Neural cell (in vitro differentiated cells): ENCODE results near the gene IGSF5. TPM values are rescaled to one million over a fixed set of nuclear protein-coding genes. Genes with fewer than 3 reads are reported as not detected.
"Not testable (repeated sequence)": the region's sequence is repeated elsewhere in the genome, so short reads cannot be mapped to it uniquely, and the experiment has no call there.

ENCODE experiments used
- H2AFZ ChIP-seq: fragments of 200-600, 300-800 bp; sonication (generic), shearing (Covaris generic); 2 replicates; pipeline ENCODE4 v1.6.0; 2014; ENCODE audit warnings: low read depth, mild to moderate bottlenecking, antibody characterized with exemption, low read length, moderate library complexity
- H3F3A ChIP-seq: fragments of 200-600 bp; shearing (Covaris generic); 2 replicates; pipeline ENCODE4 v1.6.1; 2016; ENCODE audit warnings: mild to moderate bottlenecking, moderate library complexity, mixed read lengths, antibody characterized with exemption, low read length; ENCODE audit not compliant: insufficient read depth, poor library complexity, severe bottlenecking
- H3K27ac ChIP-seq: fragments of 200-600, 300-800 bp; sonication (generic), shearing (Covaris generic); 2 replicates; pipeline ENCODE4 v1.5.1; 2014; ENCODE audit warnings: mild to moderate bottlenecking, low read length, moderate library complexity
- H3K27me3 ChIP-seq: fragments of 300-800, 200-600 bp; sonication (generic), shearing (Covaris generic); 2 replicates; pipeline ENCODE4 v1.6.0; 2014; ENCODE audit warnings: mild to moderate bottlenecking, low read depth, low read length, moderate library complexity; ENCODE audit not compliant: insufficient read depth
- H3K36me3 ChIP-seq: fragments of 300-800, 200-600 bp; sonication (generic), shearing (Covaris generic); 2 replicates; pipeline ENCODE4 v1.5.1; 2014; ENCODE audit warnings: mild to moderate bottlenecking, antibody characterized with exemption, low read length, moderate library complexity; ENCODE audit not compliant: insufficient read depth
- H3K4me2 ChIP-seq: fragments of 300-800, 200-600 bp; sonication (generic), shearing (Covaris generic); 2 replicates; pipeline ENCODE4 v1.6.0; 2014; ENCODE audit warnings: mild to moderate bottlenecking, low read length
- H3K4me3 ChIP-seq: fragments of 300-800, 200-600 bp; sonication (generic), shearing (Covaris generic); 2 replicates; pipeline ENCODE4 v1.5.1; 2014; ENCODE audit warnings: mild to moderate bottlenecking, low read length, moderate library complexity
- H3K79me2 ChIP-seq: fragments of 200-600 bp; shearing (Covaris generic); replicated peaks from 2 replicates; pipeline ENCODE4 v1.6.0; 2014; ENCODE audit warnings: mild to moderate bottlenecking, low read length, moderate library complexity; ENCODE audit not compliant: insufficient read depth
- H3K9ac ChIP-seq: fragments of 300-800, 200-600 bp; sonication (generic), shearing (Covaris generic); 2 replicates; pipeline ENCODE4 v1.6.1; 2016; ENCODE audit warnings: mild to moderate bottlenecking, low read length, mixed read lengths
- H3K9me2 ChIP-seq: fragments of 200-600 bp; shearing (Covaris generic); 2 replicates; pipeline ENCODE4 v1.6.1; 2016; ENCODE audit warnings: mild to moderate bottlenecking, low read length, mixed read lengths; ENCODE audit not compliant: insufficient read depth
- H3K9me3 ChIP-seq: fragments of 200-600, 300-800 bp; sonication (generic), shearing (Covaris generic); 2 replicates; pipeline ENCODE4 v1.6.1; 2016; ENCODE audit warnings: mild to moderate bottlenecking, mixed run types, low read length, moderate library complexity, mixed read lengths
- H4K20me1 ChIP-seq: fragments of 200-600 bp; shearing (Covaris generic); 2 replicates; pipeline ENCODE4 v1.6.1; 2016; ENCODE audit warnings: mild to moderate bottlenecking, mixed run types; ENCODE audit not compliant: insufficient read depth
- EP300 ChIP-seq: fragments of 450-650 bp; conservative IDR thresholded peaks from 2 replicates; pipeline ENCODE4 v1.6.1; 2014; ENCODE audit warnings: antibody characterized with exemption, mild to moderate bottlenecking, moderate library complexity; ENCODE audit not compliant: poor library complexity, severe bottlenecking
- EZH2 ChIP-seq: fragments of 200-600, 300-800 bp; shearing (Covaris generic), sonication (generic); IDR thresholded peaks from 2 replicates; pipeline ENCODE4 v1.6.1; 2014; ENCODE audit warnings: antibody characterized with exemption, low read length, borderline replicate concordance, mild to moderate bottlenecking; ENCODE audit not compliant: insufficient read depth, poor library complexity, severe bottlenecking
- POLR2AphosphoS5 ChIP-seq: IDR thresholded peaks from 2 replicates; pipeline ENCODE4 v1.6.1; 2012
- RAD21 ChIP-seq: fragments of 450-650 bp; conservative IDR thresholded peaks from 2 replicates; pipeline ENCODE4 v1.6.1; 2014; ENCODE audit warnings: antibody characterized with exemption, mild to moderate bottlenecking, moderate library complexity
- REST ChIP-seq: IDR thresholded peaks from 2 replicates; pipeline ENCODE4 v1.6.1; 2012; ENCODE audit warnings: borderline replicate concordance
- SMC3 ChIP-seq: fragments of 450-650 bp; conservative IDR thresholded peaks from 2 replicates; pipeline ENCODE4 v1.6.1; 2014; ENCODE audit warnings: antibody characterized with exemption, mild to moderate bottlenecking, moderate library complexity; ENCODE audit not compliant: poor library complexity
- TAF1 ChIP-seq: IDR thresholded peaks from 2 replicates; pipeline ENCODE4 v1.6.1; 2012; ENCODE audit warnings: low read depth
- polyA plus RNA-seq: library from polyadenylated mRNA; depleted of rRNA; stranded (reverse); fragments of >200 nt; gene quantifications from 2 replicates; pipeline ENCODE4 v1.2.3, GENCODE V29; 2014

IGSF5 gene
- polyA plus RNA-seq, 1 donor from 2014 or later, result 1.1 TPM

DNA sequence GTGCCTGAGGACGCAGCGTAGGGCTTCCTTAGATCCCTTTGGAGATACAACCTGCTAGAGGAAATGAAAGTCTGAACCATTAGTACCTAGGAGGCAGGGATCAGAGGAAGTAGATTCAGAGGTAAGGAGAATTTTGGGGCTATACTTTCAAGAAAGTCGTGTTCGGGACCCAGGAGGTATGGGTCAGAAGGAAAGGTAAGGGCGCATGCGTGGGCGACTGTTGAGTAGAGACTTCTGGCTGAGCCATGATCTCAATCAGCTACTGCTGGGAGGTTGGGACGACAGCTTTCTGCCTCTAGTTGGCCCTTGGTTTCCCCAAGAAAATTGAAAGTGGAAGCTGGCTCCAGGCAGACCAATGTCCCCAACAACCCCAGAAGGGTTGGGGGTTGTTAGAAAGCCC, 349 bp downstream of the IGSF5 start:
- not testable (repeated sequence) for H3K9me2 ChIP-seq, H3K27me3 ChIP-seq, H4K20me1 ChIP-seq, H3K9me3 ChIP-seq, H3K36me3 ChIP-seq, H2AFZ ChIP-seq, H3K9ac ChIP-seq, H3F3A ChIP-seq, H3K4me2 ChIP-seq, H3K4me3 ChIP-seq, H3K79me2 ChIP-seq, H3K27ac ChIP-seq

- Histone ChIP-seq H3K9me2 (no peaks in the 10 kb centered on the region), H3K4me2 (no peak overlapping the region), H3K36me3 (no peaks in the 10 kb centered on the region), H2AFZ (no peak overlapping the region), H3K9ac (no peak overlapping the region), H3K9me3 (no peaks in the 10 kb centered on the region), H3K4me3 (no peak overlapping the region), H3K27ac (no peak overlapping the region), H3K79me2 (no peaks in the 10 kb centered on the region), H4K20me1 (no peaks in the 10 kb centered on the region), H3K27me3 (no peaks in the 10 kb centered on the region), H3F3A (no peaks in the 10 kb centered on the region)
- TF ChIP-seq EZH2 (no peak), SMC3 (no peak), REST (no peak), EP300 (no peak), TAF1 (no peak), POLR2AphosphoS5 (no peak), RAD21 (no peak)
Measured at GRCh38 chr21:39750670-39751069, 5.7 kb downstream of the IGSF5 start.

DNA sequence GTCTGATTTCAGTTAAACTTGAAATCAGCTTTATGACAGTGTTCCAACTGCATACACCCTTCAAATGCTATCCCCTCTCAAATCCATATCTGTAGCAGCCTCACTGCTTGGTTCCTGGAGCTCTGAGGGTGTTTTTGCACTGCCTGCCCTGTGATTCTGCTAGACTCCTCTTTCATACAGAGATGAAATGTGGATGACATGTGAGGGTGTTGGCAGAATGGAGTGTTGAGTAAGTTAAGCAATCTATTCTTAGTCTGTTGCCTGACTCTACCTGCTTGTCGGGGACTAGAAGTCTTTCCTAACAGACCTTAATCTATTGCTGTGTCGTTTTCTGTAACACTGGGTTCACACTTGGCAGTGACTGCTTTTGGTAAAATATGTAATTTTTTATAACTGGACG, 9.8 kb downstream of the IGSF5 start:
- Histone ChIP-seq H3K4me3 (no peak overlapping the region), H3K27ac (no peak overlapping the region), H3K27me3 (no peaks in the 10 kb centered on the region), H4K20me1 (no peaks in the 10 kb centered on the region), H3K4me2 (no peak overlapping the region), H3K9me3 (no peaks in the 10 kb centered on the region), H3K36me3 (no peaks in the 10 kb centered on the region), H3K9me2 (no peaks in the 10 kb centered on the region), H2AFZ (no peak overlapping the region), H3F3A (no peaks in the 10 kb centered on the region), H3K9ac (no peak overlapping the region), H3K79me2 (no peaks in the 10 kb centered on the region)
- TF ChIP-seq RAD21 (no peak), TAF1 (no peak), EZH2 (no peak), REST (no peak), SMC3 (no peak)
